GM12878 (cell line): Measurements from ENCODE around the gene RPTN. TPM values are rescaled to one million over a fixed set of nuclear protein-coding genes. Genes with fewer than 3 reads are reported as not detected.
A peak's percentile ranks its signal among the peaks of the same experiment; 100 is the strongest.

ENCODE experiments used
- ATAC-seq: fragments of 200-7000 bp; cut with Tn5 transposase; 3 replicates; pipeline ENCODE4 v1.9.1; 2020; ENCODE audit warnings: mild to moderate bottlenecking, moderate library complexity
- BruUV-seq: library from RNA; stranded (reverse); fragments of 400-500 nt; replicated peaks from 2 replicates; lab custom pipeline; 2021; lab: Mats Ljungman, UMichigan
- CTCF ChIA-PET: fragments of 300-600 bp; sonication (Branson Sonifier 250); formaldehyde crosslinking; extraction: SDS; loops from one replicate; lab custom pipeline; 2021; ENCODE audit warnings: inconsistent platforms; lab: Yijun Ruan, JAX
- POLR2A ChIA-PET: fragments of 350-600 bp; formaldehyde crosslinking; extraction: SDS; loops from one replicate; lab custom pipeline; 2021; ENCODE audit warnings: inconsistent platforms; lab: Charles Lee
- RAD21 ChIA-PET: fragments of 300-600 bp; sonication (Branson Sonifier 250); formaldehyde crosslinking; loops from one replicate; lab custom pipeline; 2023; ENCODE audit warnings: antibody characterized with exemption; ENCODE audit not compliant: unreplicated experiment; lab: Charles Lee
- SMC1A ChIA-PET: fragments of 300-600 bp; sonication (Branson Sonifier 250); formaldehyde crosslinking; loops from one replicate; lab custom pipeline; 2023; ENCODE audit not compliant: unreplicated experiment, uncharacterized antibody; lab: Charles Lee
- DNase-seq: peaks from one replicate; pipeline ENCODE4 v3.0.0-alpha.2; 2011; ENCODE audit warnings: low read depth, low spot score
- FAIRE-seq: peaks from 3 replicates; lab custom pipeline; 2011; peaks lifted over from hg19 to GRCh38; lab: Jason Lieb, UNC
- H2AFZ ChIP-seq: 2 replicates; pipeline ENCODE4 v1.6.0; 2011; ENCODE audit warnings: low read depth, low read length, control low read depth; ENCODE audit not compliant: control insufficient read depth
- H3K27ac ChIP-seq: 2 replicates; pipeline ENCODE4 v1.5.1; 2011; ENCODE audit warnings: control low read depth; ENCODE audit not compliant: control insufficient read depth, insufficient read depth
- H3K27me3 ChIP-seq, 2 experiments: replicated peaks in 1 of 2; 2 replicates each; pipeline versions ENCODE4 v1.6.0 to v1.6.1; 2011; ENCODE audit warnings: low read length in 1 of 2; ENCODE audit not compliant: control insufficient read depth in 2 of 2, insufficient read depth in 2 of 2
- H3K36me3 ChIP-seq, 2 experiments: 2 replicates each; pipeline ENCODE4 v1.5.1; 2011; ENCODE audit warnings: low read length in 1 of 2; ENCODE audit not compliant: control insufficient read depth in 2 of 2, insufficient read depth in 2 of 2
- H3K4me1 ChIP-seq: 2 replicates; pipeline ENCODE4 v1.6.1; 2011; ENCODE audit warnings: mild to moderate bottlenecking, low read length, moderate library complexity, mixed read lengths; ENCODE audit not compliant: control insufficient read depth, insufficient read depth
- H3K4me2 ChIP-seq: 2 replicates; pipeline ENCODE4 v1.6.0; 2011; ENCODE audit warnings: control low read depth; ENCODE audit not compliant: control insufficient read depth, insufficient read depth
- H3K4me3 ChIP-seq: fragments of 200-600 bp; sonication (generic); 2 replicates; pipeline ENCODE4 v1.5.1; 2016
- H3K79me2 ChIP-seq: 2 replicates; pipeline ENCODE4 v1.6.0; 2011; ENCODE audit warnings: low read length; ENCODE audit not compliant: control insufficient read depth, insufficient read depth
- H3K9ac ChIP-seq: 2 replicates; pipeline ENCODE4 v1.8.0; 2011; ENCODE audit warnings: low read length, control low read depth, mixed read lengths; ENCODE audit not compliant: control insufficient read depth, insufficient read depth
- H3K9me3 ChIP-seq: replicated peaks from 3 replicates; pipeline ENCODE4 v1.5.1; 2011; ENCODE audit warnings: mild to moderate bottlenecking, low read length; ENCODE audit not compliant: control insufficient read depth, insufficient read depth
- H4K20me1 ChIP-seq: 2 replicates; pipeline ENCODE4 v1.6.0; 2011; ENCODE audit not compliant: control insufficient read depth, insufficient read depth
- ATF2 ChIP-seq: IDR thresholded peaks from 2 replicates; pipeline ENCODE4 v1.6.1; 2012; ENCODE audit warnings: low read length, inconsistent platforms
- CEBPZ ChIP-seq: fragments of 150-350 bp; IDR thresholded peaks from 2 replicates; pipeline ENCODE4 v1.6.1; 2016; ENCODE audit warnings: low read depth, low read length
- CTCF ChIP-seq, 3 experiments: IDR thresholded peaks in 2 of 3; conservative IDR thresholded peaks in 1 of 3; 2 replicates each; pipeline ENCODE4 v1.5.1; 2011; ENCODE audit warnings: low read depth in 3 of 3, low read length in 3 of 3, mild to moderate bottlenecking in 3 of 3, control low read depth in 2 of 3, moderate library complexity in 2 of 3, inconsistent platforms in 1 of 3, mixed read lengths in 1 of 3; ENCODE audit not compliant: control insufficient read depth in 2 of 3, insufficient read depth in 1 of 3; ENCODE audit errors: extremely low read depth in 1 of 3
- EGR1 ChIP-seq, 2 experiments: IDR thresholded peaks; 1 replicate in 1 of 2; 2 replicates in 1 of 2; pipeline ENCODE4 v1.6.1; 2011 to 2012; ENCODE audit warnings: low read depth in 2 of 2, low read length in 2 of 2, borderline replicate concordance in 1 of 2, mild to moderate bottlenecking in 1 of 2, moderate library complexity in 1 of 2
- EP300 ChIP-seq, 2 experiments: fragments of 150-350 bp in 1 of 2; IDR thresholded peaks; 2 replicates each; pipeline ENCODE4 v1.6.1; 2011 to 2012; ENCODE audit warnings: low read depth in 2 of 2, low read length in 2 of 2, borderline replicate concordance in 1 of 2, improper control_type of control experiment in 1 of 2, inconsistent platforms in 1 of 2; ENCODE audit not compliant: control insufficient read depth in 1 of 2
- IKZF2 ChIP-seq, 2 experiments: fragments of 450-650 bp; IDR thresholded peaks; 2 replicates each; pipeline ENCODE4 v1.6.1; 2017; ENCODE audit warnings: mild to moderate bottlenecking in 2 of 2, moderate library complexity in 2 of 2
- MTA2 ChIP-seq: fragments of 450-650 bp; IDR thresholded peaks from 2 replicates; pipeline ENCODE4 v1.6.1; 2016; ENCODE audit warnings: low read depth, mild to moderate bottlenecking, moderate library complexity
- MTA3 ChIP-seq: IDR thresholded peaks from 2 replicates; pipeline ENCODE4 v1.6.1; 2012; ENCODE audit warnings: low read length, inconsistent platforms, borderline replicate concordance
- NR2C1 ChIP-seq: fragments of 450-650 bp; IDR thresholded peaks from 2 replicates; pipeline ENCODE4 v1.6.1; 2017; ENCODE audit warnings: antibody characterized with exemption, mild to moderate bottlenecking, moderate library complexity
- RUNX3 ChIP-seq: IDR thresholded peaks from 2 replicates; pipeline ENCODE4 v1.6.1; 2012; ENCODE audit warnings: low read length, inconsistent platforms
- SMC3 ChIP-seq: IDR thresholded peaks from 2 replicates; pipeline ENCODE4 v1.6.1; 2011; ENCODE audit warnings: low read length, improper control_type of control experiment, borderline replicate concordance
- SREBF2 ChIP-seq: IDR thresholded peaks from 2 replicates; pipeline ENCODE4 v1.6.1; 2012; ENCODE audit warnings: mild to moderate bottlenecking, low read length
- YY1 ChIP-seq: IDR thresholded peaks from 2 replicates; pipeline ENCODE4 v1.6.1; 2011; ENCODE audit warnings: low read depth, mild to moderate bottlenecking, low read length
- WGBS: methylation state at CpG from one replicate; pipeline ENCODE4 v1.1.6; 2016; ENCODE audit warnings: low lambda C conversion rate; ENCODE audit not compliant: insufficient replicate concordance, insufficient coverage; ENCODE audit errors: missing lambda C conversion rate; 5-methylcytosine and 5-hydroxymethylcytosine counted together
- in situ Hi-C: fragments of 300-500 bp; cut with MboI; formaldehyde crosslinking; loops from 9 replicates; pipeline ENCODE4 v1.14.3; 2018; ENCODE audit warnings: mixed read lengths
- intact Hi-C: fragments of 100-400 bp; cut with micrococcal nuclease; formaldehyde crosslinking; loops from one replicate; pipeline ENCODE4 v1.14.2; 2022; ENCODE audit not compliant: unreplicated experiment
- polyA plus RNA-seq, 11 experiments: library from polyadenylated mRNA; depleted of rRNA in 4 of 11; unstranded in 6 of 11; stranded (reverse) in 5 of 11; fragments of >200 nt; fragmentation: Nextera tagmentation in 4 of 11; fragmentation: Illumina TruSeq in 1 of 11; extraction: Ambion mirVana in 4 of 11; extraction: Trizol in 1 of 11; gene quantifications; 1 replicate in 1 of 11; 2 replicates in 10 of 11; pipeline versions ENCODE4 v1.2.1 to v1.2.3, GENCODE V29; 2011 to 2016; ENCODE audit warnings: inconsistent platforms in 2 of 11, missing spikeins in 2 of 11, low read depth in 1 of 11
- total RNA-seq, 4 experiments: library from RNA; depleted of rRNA in 3 of 4; stranded (reverse); fragments of >200 nt in 3 of 4; fragmentation: Illumina TruSeq in 1 of 4; extraction: Trizol in 1 of 4; gene quantifications; 2 replicates each; pipeline versions ENCODE4 v1.2.1 to v1.2.3, GENCODE V29; 2013 to 2021

The RPTN gene
- total and polyA plus RNA-seq, 10 of the 15 experiments (the other 5 are each of a cell fraction or from before 2014, with no cell fraction given): not detected

GRCh38 chr1:152188673-152189591, 29.9 kb upstream of the RPTN start:
- no peaks in the 10 kb centered on the region; a peak in 1 of 4 replicates for H3K27me3 ChIP-seq
- no peak overlapping the region for H3K27ac ChIP-seq
- DNase-seq (no peak), ATAC-seq (peak; percentile 87), FAIRE-seq (peak; percentile 57)
- in situ Hi-C loops (loop anchor here (5.0 kb wide), 2 partner anchors 137 to 268 kb away; no protein-coding TSS in a partner anchor), intact Hi-C loops (loop anchor here (1.0 to 5.0 kb wide), 2 partner anchors 158 to 269 kb away; no protein-coding TSS in a partner anchor)
- WGBS: 4% methylated on average over 61 of the region's 62 CpGs
- H3K79me2 ChIP-seq: no peaks in the 10 kb centered on the region
- no peaks in the 10 kb centered on the region for H3K9me3 ChIP-seq
- no TSS peak for BruUV-seq
- H2AFZ ChIP-seq: peak overlapping the region; percentile 59
- POLR2A ChIA-PET: interaction anchor here (1.1 kb wide), 1 partner anchor 270 kb away, joined by 3 read pairs; no protein-coding TSS in a partner anchor
- no peaks in the 10 kb centered on the region for H3K36me3 ChIP-seq
- peak overlapping the region; percentile 59; the same call in 1 of the 2 replicates for H3K4me3 ChIP-seq
- no peaks in the 10 kb centered on the region; the same call in 1 of the 2 replicates for H3K4me1 ChIP-seq
- SMC1A ChIA-PET: interaction anchor here (0.9 to 5.1 kb wide), 2 partner anchors 269 to 270 kb away, joined by 4 to 34 read pairs; no protein-coding TSS in a partner anchor
- H3K4me2 ChIP-seq: peak overlapping the region; percentile 75
- H4K20me1 ChIP-seq: no peaks in the 10 kb centered on the region
- CTCF ChIA-PET: interaction anchor here (0.6 to 7.8 kb wide), 10 partner anchors 11 to 270 kb away, joined by 3 to 145 read pairs (median 4); partner anchors contain the start of gene S100A11
- RAD21 ChIA-PET: interaction anchor here (0.5 to 6.7 kb wide), 2 partner anchors 260 to 270 kb away, joined by 3 to 63 read pairs; no protein-coding TSS in a partner anchor
- H3K9ac ChIP-seq: peak overlapping the region; percentile 16; the same call in 1 of the 2 replicates
- no peak for TF ChIP-seq NR2C1
- TF ChIP-seq MTA3: no peak
- peak; percentile 65 to 87 (median 83) for TF ChIP-seq CTCF (IDR thresholded peaks at IDR 0.05 in 2 of 3, conservative IDR thresholded peaks at IDR 0.05 in 1 of 3; ENCODE audit: control insufficient read depth in 2 of 3, extremely low read depth in 1 of 3, insufficient read depth in 1 of 3, low read depth in 3 of 3, low read length in 3 of 3)
- no peak for TF ChIP-seq MTA2
- peak; percentile 44; the same call in 1 of the 2 replicates for TF ChIP-seq YY1
- no peak for TF ChIP-seq ATF2
- TF ChIP-seq SREBF2: no peak
- peak; percentile 6; the same call in 1 of the 2 replicates for TF ChIP-seq RUNX3
- TF ChIP-seq CEBPZ: no peak
- no peak for TF ChIP-seq EGR1 (IDR thresholded peaks at IDR 0.05; ENCODE audit: borderline replicate concordance in 1 of 2, low read depth in 2 of 2, low read length in 2 of 2)
- TF ChIP-seq EP300 (IDR thresholded peaks at IDR 0.05; ENCODE audit: borderline replicate concordance in 1 of 2, control insufficient read depth in 1 of 2, low read depth in 2 of 2, low read length in 2 of 2): no peak
- peak; percentile 54 for TF ChIP-seq SMC3
- no peak for TF ChIP-seq IKZF2 (IDR thresholded peaks at IDR 0.05)
